Esophagus squamous epithelium (tissue), 5 donors: ENCODE results near the gene ZNF385D. TPM values are rescaled to one million over a fixed set of nuclear protein-coding genes. Genes with fewer than 3 reads are reported as not detected.

ENCODE experiments used
- DNase-seq: peaks from one replicate; lab custom pipeline; 2025; lab: John Stamatoyannopoulos, UW
- H3K27ac ChIP-seq, 4 donors: fragments of 200-600 bp; sonication (generic); one replicate each; pipeline ENCODE4 v1.5.1; 2016 to 2019; ENCODE audit warnings: mild to moderate bottlenecking in 1 of 4
- H3K27me3 ChIP-seq, 4 donors: fragments of 200-600 bp; sonication (generic); 1 replicate in 3 of 4; 2 replicates in 1 of 4; pipeline versions ENCODE4 v1.5.1 to v1.6.0; 2017 to 2021; ENCODE audit warnings: antibody characterized with exemption in 1 of 4
- H3K36me3 ChIP-seq, 3 donors: fragments of 200-600 bp; sonication (generic); one replicate each; pipeline ENCODE4 v1.5.1; 2016 to 2019
- H3K4me1 ChIP-seq, 3 donors: fragments of 200-600 bp; sonication (generic); one replicate each; pipeline ENCODE4 v1.5.1; 2017 to 2019
- H3K4me3 ChIP-seq, 4 donors: fragments of 200-600 bp; sonication (generic); 1 replicate in 3 of 4; 2 replicates in 1 of 4; pipeline ENCODE4 v1.5.1; 2016 to 2019; ENCODE audit warnings: mild to moderate bottlenecking in 2 of 4, moderate library complexity in 1 of 4
- H3K9me3 ChIP-seq, 3 donors: fragments of 200-600 bp; sonication (generic); one replicate each; pipeline ENCODE4 v1.5.1; 2016 to 2019
- CTCF ChIP-seq, 6 experiments: fragments of 450-650 bp in 4 of 6; fragments of 200-600 bp in 2 of 6; sonication (generic) in 2 of 6; IDR thresholded peaks; one replicate each; pipeline ENCODE4 v1.5.1; 2016 to 2019; ENCODE audit warnings: antibody characterized with exemption in 6 of 6, mild to moderate bottlenecking in 4 of 6, moderate library complexity in 4 of 6
- POLR2A ChIP-seq, 4 donors: fragments of 450-650 bp; IDR thresholded peaks; one replicate each; pipeline ENCODE4 v1.6.1; 2017; ENCODE audit warnings: antibody characterized with exemption in 4 of 4, mild to moderate bottlenecking in 4 of 4, moderate library complexity in 3 of 4
- WGBS, 2 donors: methylation state at CpG; one replicate each; pipeline ENCODE4 v1.1.5; 2018; 5-methylcytosine and 5-hydroxymethylcytosine counted together
- intact Hi-C: fragments of 100-400 bp; cut with DNase I; formaldehyde crosslinking; loops from one replicate; pipeline ENCODE4 v1.15.0; 2022
- total RNA-seq, 4 donors: library from RNA; depleted of rRNA; stranded (reverse); fragments of >200 nt; gene quantifications; one replicate each; pipeline ENCODE4 v1.1.0, GENCODE V29; 2016
- donor health status: DM: yes; HTN: yes; CAD: no.

ZNF385D gene
- total RNA-seq, 4 donors from 2014 or later, result 0.04 to 3.4 (median 0.50) TPM

DNA sequence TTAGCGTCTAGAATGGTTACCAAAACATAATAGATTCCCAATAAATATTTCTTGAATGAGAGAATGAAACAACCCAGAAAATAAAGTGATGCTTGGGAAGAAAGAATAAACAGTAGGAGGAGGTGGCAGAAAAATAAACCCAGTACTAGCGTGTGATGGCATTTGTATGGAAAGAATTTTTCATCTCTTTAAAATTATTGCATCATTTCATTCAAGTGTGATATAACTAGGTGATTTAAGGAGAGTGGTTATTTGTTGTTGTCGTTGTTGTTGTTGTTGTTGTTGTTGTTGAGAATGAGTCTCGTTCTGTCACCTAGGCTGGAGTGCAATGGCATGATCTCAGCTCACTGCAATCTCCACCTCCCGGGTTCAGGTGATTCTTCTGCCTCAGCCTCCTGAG lies 293.9 kb downstream of the ZNF385D start:
- no peak overlapping the region for H3K4me3 ChIP-seq
- 71 to 72% methylated on average over 5 of the region's 5 CpGs for WGBS, 2 donors

DNA sequence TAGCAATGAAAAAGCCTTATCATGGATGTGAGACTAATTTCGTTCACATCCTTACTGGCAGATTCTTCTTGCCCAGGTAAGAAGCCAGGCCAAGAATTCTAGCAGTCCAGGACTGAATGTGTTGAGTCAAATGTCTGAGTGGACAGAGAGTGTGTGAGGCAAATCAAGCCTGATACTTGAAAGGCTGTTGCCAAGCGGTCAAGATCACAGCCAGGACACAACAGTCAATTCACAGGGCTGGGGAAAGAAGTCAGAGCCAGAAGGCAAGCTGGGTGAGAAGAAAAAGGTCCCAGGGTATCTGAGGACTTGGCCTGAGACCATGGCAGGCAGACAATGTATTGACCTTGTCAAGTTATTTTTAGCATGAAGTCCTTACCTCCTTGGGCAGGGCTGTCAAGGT lies 301.3 kb downstream of the ZNF385D start:
- TF ChIP-seq POLR2A (IDR thresholded peaks at IDR 0.05) (no peak), CTCF (IDR thresholded peaks at IDR 0.05) (no peak)
- no peak for DNase-seq
- Histone ChIP-seq H3K36me3 (no peaks in the 10 kb centered on the region), H3K4me1 (no peaks in the 10 kb centered on the region), H3K4me3 (no peak overlapping the region), H3K27me3 (no peaks in the 10 kb centered on the region), H3K9me3 (no peaks in the 10 kb centered on the region), H3K27ac (no peak overlapping the region)
- intact Hi-C loops, result no loop called here
- 54 to 73% methylated on average over 2 of the region's 2 CpGs for WGBS, 2 donors

More for the DNA sequence above, 293.9 kb downstream of the ZNF385D start:
- intact Hi-C loops, result no loop called here
- no peak overlapping the region for H3K27ac ChIP-seq
- H3K36me3 ChIP-seq, result no peaks in the 10 kb centered on the region
- H3K27me3 ChIP-seq, result no peaks in the 10 kb centered on the region
- TF ChIP-seq CTCF (IDR thresholded peaks at IDR 0.05) (no peak), POLR2A (IDR thresholded peaks at IDR 0.05) (no peak)
- no peaks in the 10 kb centered on the region for H3K9me3 ChIP-seq
- no peak for DNase-seq
- H3K4me1 ChIP-seq, result no peaks in the 10 kb centered on the region

DNA sequence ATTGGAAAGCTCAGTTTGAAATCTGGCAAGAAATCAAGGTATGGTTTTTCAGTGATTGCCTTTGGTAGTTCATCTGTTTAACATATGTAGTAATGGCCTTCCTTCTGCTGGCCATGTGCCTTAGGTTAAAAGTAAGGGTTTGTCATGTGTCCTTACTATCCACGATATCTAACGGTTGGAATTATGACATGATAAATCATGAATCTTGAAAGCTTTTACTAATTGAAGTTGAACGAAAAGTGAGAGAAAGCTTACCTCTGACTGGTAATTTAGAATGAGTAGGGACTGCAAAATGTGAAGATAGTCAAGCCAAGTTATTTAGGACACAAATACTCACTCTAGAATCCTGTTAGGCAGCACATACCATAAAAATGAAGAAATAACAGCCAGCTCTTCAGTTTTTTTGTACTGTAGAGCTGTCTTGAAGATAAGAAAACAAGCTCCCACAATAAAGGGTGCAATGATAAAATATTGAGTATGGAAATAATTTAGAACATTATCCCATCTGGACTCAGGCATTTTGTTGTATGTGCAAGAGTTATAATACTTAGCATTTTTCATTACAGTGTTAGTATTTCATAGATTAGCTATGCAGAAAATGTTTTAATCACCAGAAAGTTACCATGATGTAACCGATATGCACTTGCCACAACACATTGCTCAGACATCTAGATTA lies 303.4 kb downstream of the ZNF385D start:
- Histone ChIP-seq H3K4me3 (peak overlapping the region in 1 of 4 donors; percentile 1), H3K27ac (no peak overlapping the region), H3K36me3 (no peaks in the 10 kb centered on the region), H3K4me1 (no peaks in the 10 kb centered on the region), H3K27me3 (no peaks in the 10 kb centered on the region), H3K9me3 (no peaks in the 10 kb centered on the region)
- TF ChIP-seq CTCF (IDR thresholded peaks at IDR 0.05), result no peak
- DNase-seq, result no peak
- WGBS, 2 donors, result 65 to 68% methylated on average over 4 of the region's 4 CpGs
- intact Hi-C loops, result no loop called here

- WGBS, 2 donors, result 77 to 78% methylated on average over 2 of the region's 2 CpGs
- no peak for DNase-seq
- TF ChIP-seq POLR2A (IDR thresholded peaks at IDR 0.05), result no peak
- H3K4me3 ChIP-seq, result peak overlapping the region in 1 of 4 donors; percentile 1
- no peaks in the 10 kb centered on the region for H3K27me3 ChIP-seq
- intact Hi-C loops, result no loop called here
- no peaks in the 10 kb centered on the region for H3K4me1 ChIP-seq
- H3K36me3 ChIP-seq, result no peaks in the 10 kb centered on the region
- no peaks in the 10 kb centered on the region for H3K9me3 ChIP-seq
- H3K27ac ChIP-seq, result no peak overlapping the region
These were observed 304.0 kb downstream of the ZNF385D start for GRCh38 chr3:21446945-21447475.

GRCh38 chr3:21446027-21446426 lies 305.0 kb downstream of the ZNF385D start:
- Histone ChIP-seq H3K27ac (no peak overlapping the region), H3K4me1 (no peaks in the 10 kb centered on the region), H3K36me3 (no peaks in the 10 kb centered on the region), H3K27me3 (no peaks in the 10 kb centered on the region), H3K4me3 (no peak overlapping the region), H3K9me3 (no peaks in the 10 kb centered on the region)
- intact Hi-C loops, result no loop called here
- WGBS, 2 donors, result 57 to 76% methylated on average over 3 of the region's 3 CpGs
- no peak for DNase-seq
- no peak for TF ChIP-seq CTCF (IDR thresholded peaks at IDR 0.05)
- no peak for TF ChIP-seq POLR2A (IDR thresholded peaks at IDR 0.05)
